Measurements from ENCODE around the gene UROC1.

The UROC1 gene

DNA sequence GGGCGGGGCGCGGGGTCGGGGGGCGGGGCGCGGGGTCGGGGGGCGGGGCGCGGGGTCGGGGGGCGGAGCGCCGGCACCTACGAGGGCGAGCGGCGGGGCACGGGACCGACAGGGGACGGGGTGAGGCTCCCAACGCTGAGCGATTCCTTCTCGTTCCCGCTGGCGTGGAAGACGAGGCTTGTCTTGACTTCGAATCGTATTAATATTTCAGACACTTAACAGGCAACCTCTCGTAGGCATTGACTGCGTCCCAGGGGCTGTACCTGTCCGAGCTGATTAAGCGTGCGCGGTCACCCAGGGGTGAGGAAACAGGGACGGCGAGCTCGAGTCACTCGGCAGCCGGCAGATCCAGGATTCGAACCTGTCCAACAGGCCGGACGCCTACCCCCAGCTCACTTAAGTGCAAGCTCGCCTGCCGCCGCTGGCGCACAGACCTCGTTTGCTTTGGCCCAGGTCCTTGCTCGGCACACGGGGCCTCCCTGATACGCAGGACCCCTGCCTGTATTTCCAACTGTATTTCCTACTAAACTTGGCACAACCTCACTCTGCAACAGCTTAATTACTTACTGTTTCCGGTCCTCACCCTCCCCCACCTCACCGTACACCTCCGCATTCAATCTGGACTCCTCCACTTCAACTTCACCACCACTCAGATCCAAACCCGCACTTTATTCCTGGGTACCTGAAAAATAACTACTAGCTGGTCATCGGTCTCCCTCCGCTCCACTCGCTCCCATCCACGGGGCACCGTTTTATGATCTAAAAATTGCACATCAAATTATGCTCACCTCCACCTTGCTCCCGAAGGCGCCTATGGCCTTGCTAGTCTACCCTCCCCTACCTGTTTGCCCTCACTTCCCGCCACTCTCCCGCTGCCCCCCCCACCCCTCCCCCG, 41.2 kb downstream of the UROC1 start:
- peak; percentile 72 for DNase-seq

DNA sequence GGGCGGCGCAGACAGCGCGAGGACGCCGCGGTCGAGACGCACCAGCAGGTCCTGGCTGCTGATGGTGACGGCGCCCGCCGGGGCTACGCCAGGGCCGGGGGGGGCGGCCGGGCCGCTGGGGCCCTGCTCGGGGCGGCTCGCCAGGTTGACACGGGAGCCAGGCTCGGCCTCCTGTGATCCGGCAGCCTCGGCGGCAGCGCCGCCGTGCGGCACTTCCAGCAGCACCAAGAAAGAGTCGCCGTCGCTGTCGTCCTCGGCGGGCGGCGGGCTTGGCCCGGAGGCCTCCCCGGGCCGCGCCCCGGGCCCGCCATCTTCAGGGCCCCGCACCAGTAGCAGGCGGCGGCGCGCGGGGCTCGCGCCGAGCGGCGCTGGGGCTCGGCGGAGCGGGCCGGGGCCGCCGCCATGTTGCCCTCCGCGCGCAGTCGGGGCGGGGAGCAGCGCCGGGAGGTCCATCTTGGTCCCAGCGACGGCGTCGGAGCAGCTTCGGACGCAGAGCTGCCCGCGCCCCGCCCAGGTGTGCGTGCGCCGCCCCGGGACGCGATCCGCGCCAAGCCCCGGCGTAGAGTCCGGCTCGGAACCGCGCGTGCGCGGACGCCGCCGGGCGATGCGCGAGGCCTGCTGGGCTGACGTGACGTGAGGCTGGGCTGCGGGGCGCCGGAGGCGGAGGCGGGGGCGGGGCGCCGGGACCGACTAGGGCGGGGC, 42.0 kb downstream of the UROC1 start, which contains the start of gene ZXDC:
Gene ZXDC, minus strand, starts transcription at position 479 of the 702 bp plus-strand sequence. Its CDS starts 26 bp downstream, at position 453.
- peak; percentile 91 for DNase-seq

DNA sequence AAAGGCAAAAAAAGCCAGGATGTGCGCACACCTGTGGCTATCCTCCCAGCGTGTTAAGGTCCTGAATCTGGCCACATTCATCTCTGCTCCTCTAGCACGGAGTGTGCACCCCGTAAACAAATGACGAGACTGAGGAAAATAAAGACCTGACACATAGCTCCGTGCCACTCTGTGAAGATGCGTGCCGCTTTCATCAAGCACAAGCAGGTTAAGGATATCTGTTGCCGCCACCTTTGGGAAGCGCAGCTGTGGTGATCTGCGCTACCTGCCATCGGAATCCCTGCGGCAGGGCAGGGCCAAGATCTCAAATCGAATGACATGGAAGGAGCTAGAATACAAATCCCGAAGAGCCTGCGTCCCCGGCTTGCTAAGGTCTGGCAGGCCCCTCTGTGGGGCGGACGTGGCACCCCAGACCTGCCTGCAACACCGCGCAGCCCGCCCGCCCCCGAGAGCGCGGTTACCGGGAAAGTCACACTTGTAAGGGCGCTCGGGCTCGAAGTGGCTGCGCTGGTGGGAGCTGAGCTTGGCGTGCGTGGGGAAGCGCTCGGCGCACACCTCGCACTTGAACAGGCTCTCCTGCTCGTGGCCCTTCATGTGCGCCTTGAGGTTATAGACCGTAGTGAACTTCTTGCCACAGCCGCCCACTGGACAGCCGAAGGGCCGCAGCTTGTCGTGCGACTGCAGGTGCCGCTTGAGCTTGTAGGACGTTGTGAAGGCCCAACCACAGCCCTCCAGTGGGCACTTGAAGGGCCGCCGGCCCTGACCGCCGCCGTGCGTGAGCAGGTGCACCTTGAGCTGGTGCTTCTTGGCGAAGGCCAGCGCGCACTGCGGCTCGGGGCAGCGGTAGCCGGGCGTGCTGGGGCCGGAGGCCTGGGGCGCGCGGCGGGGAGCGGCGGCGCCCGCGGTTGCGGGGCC, 42.8 kb downstream of the UROC1 start:
- DNase-seq: peak; percentile 58

DNA sequence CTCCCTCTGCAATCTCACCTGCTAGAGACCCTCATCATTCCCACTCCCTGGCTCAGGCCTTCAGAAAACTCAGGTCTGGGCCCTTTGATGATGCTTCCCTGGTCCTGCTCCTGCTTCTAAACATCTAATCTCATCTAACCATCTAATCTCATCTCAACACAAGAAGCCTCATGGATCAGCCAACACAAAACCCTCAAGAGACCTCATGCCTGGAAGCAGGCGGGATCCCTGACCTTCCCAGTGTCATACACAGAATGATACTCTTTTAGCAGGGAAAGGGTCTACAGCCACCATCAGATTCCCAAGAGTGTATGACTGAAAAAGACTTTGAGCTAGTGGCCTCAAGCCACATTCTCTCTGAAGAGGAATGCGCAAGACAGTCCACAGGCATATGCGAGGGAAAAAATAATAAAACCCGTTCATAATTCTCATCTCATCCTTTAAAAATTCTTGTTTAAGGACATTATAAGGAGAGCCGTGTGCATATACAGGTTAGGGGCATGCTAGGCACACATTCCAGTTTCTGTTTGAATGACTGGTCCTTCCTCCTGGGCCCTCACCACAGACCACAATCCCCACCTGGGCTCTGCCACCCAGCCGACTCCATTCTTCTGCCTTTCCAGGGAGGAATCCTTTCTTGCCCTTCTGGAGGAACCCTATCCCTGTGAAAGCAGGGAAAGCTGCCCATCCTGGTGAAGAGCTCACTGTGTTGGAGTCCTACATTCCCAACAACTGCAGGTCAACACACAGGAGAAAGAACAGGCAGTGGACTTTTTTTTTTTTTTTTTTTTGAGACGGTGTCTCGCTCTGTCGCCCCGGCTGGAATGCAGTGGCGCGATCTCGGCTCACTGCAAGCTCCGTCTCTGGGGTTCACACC, 44.0 kb downstream of the UROC1 start:
- no peak for DNase-seq

DNA sequence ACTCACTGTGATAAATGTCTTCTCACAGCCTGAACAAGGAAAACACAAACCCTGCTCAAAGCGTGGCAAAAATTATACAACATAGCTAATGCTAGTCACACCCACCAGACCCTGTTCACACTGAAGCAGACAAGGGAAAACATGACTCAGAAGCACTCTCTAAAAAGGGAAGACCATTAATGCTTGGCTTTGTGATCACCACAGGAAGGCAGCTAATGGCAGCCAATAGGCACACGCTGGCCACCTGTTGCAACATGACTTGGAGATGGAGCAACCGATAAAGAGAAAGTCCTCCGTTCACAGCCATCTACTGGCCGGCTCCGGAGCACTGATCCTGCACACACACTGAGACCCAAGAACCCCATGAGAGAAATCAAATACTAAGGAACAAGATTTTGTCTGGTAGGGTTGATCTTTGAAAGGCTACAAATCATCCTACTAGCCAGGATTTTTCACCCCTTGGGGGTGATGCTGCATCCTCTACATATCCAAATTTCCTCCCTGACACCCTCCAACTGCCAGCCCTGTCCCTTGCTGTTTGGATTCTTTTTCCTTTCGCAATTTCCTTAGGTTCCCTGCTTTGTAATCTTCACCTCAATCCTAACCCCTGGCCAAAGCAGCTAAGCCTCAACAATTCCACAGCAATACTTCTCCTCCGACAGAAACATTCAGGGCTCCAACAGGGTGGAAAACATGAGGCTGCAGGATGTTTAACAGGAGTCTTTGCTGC, 45.1 kb downstream of the UROC1 start:
- DNase-seq: no peak

DNA sequence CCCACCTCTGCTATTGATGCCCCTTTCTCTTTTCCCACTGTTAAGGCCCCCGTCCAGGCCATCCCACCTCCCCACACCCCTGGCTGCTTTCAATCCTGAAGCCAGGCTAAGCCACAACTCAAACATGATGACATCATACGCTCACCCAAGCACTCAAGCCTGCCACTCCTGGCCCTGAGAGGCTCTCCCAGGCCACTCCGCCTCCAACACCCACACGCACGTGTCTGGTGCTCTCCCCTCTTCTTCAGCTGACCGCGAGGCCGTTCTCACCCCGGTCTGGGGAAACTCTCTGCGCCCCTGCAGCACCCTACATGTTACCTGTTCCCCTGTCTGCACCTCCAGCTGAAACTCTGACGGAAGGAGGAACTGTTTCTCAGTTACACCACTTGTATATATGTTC, 48.1 kb downstream of the UROC1 start:
- DNase-seq: no peak

DNA sequence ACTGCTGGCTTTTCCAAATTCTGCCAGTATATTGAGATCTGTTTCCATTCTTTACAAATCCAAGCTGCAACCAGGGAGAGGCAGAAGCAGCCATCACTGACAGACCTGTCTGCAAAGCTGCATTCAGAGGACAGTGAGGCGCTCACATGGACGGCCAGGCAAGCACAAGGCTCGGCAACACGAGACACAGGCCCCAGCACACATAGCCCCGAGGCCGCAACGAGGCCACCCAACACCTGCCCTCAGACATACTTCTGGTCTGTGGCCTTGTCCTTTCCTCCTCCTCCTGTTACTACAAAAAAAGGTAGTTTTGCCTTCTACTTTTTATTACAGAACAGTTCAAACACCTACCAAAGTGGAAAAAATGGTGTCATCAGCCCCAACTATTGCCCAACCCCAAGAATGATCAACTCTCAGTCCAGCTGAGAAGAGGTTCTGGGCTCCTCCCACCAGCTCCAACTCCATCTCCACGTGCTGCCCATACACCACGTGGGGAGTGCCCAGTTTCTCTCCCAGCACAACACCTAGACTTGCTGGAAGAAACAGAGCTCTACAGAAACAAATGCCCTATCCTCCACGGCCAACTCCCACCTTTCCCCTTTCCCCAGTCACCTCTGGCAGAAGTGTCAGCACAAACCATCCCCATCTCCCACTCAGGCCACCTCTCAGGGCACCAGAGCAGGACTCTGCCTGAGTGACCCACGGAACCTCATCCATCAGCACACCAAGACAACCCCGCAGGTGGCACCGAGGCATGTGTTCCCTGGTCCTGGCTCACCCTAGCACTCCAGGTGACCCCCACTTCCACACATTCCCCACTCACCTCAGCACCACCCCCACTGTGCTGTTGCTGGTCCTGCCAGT, 49.3 kb downstream of the UROC1 start:
- peak; percentile 17 for DNase-seq

DNA sequence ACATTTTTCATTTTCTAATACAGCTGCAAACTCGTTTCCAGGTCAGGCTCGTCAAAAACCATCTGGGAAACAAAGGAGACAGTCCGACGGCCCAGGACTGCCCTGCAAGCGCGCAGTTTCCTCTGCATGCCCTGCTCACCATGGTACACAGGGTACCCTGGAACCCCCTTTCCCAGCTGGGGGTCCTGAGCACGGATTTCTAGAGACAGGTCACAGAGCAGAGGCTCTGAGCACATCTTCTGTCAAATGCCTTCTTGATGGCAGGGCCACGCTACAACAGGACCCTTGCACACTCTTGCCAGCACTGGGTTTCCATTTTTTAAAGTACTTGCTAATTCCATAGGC, 50.0 kb downstream of the UROC1 start:
- peak; percentile 9 for DNase-seq

DNA sequence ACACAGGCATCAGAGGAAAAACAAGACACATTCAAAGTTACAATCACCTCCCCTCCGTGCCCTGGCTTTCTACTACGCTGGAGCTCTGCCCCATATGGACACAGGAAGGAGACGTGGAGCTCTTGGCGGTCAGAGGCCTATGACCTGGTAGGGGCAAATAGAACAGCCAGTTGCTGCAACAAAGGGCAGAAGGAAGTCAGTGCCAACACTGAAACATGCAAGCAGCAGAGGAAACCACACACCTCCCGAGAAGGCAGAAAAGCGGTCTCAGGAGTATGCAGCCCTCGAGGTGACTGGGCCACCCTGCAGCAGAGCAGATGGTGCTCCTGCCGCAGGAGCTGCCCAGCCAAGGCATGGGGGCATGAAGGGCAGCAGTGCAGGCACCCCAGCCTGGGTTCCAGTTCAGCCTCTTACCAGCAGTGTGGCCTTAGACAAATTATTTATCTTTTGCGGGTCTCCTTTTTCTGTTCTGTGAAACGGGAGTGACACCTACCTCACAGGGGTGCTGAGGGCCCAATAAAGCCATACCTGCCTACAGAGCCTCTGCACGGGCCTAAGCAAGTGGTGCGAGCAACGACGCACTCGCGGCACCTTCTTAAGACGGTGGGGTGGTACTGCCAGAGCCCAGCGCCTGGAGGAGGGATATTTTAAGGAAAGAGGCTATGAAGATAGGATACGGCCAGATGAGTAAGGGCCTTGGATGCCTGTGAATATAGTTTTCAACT, 50.5 kb downstream of the UROC1 start:
- peak; percentile 17 for DNase-seq

DNA sequence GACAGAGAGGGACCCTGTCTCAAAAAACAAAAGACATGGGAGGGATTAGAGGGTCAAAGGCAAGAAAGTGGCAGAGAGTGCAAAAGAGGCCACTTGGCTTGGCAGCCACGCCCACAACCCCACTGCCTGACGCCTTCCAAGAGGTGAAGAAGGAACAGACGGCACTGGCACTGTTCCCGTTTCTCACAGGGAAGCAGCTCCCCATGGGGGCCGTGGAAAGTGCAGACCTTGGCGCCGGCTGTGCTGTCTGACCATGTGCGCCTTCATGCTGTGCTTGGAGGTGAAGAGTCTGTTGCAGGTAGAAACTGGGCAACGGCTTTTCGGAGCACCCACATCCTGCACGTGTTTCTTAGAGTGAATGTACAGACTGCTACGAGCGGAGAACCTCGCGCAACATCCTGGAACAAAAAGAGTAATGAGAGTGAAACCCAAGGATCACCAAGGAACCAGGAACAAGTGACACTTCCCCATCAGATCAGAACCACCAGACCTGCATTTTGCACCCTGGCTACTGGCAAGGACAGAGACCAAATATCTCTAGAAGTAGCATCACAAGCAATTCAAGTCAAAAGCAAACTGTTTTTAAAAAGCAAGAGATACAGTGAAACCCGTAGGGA, 51.5 kb downstream of the UROC1 start:
- DNase-seq: peak; percentile 19

DNA sequence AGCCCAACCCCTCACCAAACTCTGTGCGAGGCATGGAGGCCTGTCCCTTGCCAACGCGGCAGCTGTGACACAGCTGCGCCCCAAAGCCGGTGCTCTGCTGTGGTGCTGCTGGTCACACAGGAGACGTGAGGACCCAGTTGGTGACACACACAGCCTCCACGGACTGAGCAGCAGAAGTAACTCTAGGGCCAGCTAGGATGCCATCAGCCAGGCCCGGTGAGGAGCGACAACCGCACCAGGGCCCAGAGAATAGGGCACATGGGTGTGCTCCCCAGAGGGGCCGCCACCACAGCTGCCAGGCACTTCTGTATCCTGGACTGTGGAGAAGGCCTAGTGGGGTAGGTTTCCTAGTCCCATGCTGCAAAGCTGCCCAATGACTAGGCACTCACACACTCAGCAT, 52.6 kb downstream of the UROC1 start:
- DNase-seq: peak; percentile 26

DNA sequence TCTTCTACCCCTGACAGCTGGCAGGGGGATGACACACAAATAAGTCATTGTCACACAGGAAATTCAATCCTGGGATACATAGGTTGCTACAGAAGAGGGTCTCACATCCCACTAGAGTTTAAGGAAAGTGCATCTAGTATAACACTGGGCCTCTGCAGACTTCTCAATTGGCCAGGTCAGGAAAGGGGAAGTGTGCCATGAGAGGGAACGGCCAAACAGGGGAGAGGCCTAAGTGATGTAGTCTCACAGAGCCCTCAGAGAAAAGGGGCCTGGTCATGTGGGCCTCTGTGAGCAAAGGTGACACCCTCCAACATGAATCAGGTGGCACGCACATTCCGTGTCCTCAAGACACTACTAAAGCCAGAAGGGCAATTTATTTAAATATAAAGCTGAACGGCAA, 53.1 kb downstream of the UROC1 start:
- DNase-seq: peak; percentile 9

DNA sequence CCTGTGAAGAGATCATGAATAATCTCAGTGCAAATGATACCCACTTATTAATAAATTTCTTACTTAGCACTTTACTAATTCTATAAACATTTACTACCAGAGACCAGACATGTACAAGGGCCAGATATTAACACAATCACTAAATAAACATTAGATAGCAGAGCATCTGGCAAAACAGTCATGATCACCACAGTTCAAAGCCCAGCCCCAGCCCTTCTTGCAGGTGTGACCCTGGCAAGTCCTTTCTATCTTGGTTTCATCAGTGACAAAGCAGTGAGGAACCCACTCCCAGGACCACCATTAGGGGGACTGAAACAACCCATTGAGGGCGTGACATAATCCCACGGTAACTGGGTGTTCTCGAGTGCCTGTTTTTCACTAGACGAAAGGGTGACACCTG, 53.5 kb downstream of the UROC1 start:
- DNase-seq: no peak

DNA sequence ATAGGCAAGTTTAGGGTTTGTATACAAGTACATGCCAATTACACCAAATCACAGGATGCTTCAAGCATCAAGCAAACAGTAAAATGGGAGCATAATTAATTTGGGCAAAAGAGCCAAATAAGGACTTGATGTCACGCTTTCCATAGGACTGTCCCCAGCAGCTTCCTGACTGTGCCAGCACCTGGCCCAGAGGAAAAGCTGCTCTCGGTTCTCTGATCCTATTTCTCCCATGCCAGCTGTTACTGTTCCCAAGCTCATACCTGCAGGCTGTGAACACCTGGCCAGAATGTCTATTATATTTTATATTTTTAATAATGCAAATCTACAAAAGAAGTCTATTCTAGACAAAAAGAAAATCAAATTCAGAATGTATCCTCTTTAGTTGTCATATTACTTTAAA, 54.1 kb downstream of the UROC1 start:
- DNase-seq: no peak

DNA sequence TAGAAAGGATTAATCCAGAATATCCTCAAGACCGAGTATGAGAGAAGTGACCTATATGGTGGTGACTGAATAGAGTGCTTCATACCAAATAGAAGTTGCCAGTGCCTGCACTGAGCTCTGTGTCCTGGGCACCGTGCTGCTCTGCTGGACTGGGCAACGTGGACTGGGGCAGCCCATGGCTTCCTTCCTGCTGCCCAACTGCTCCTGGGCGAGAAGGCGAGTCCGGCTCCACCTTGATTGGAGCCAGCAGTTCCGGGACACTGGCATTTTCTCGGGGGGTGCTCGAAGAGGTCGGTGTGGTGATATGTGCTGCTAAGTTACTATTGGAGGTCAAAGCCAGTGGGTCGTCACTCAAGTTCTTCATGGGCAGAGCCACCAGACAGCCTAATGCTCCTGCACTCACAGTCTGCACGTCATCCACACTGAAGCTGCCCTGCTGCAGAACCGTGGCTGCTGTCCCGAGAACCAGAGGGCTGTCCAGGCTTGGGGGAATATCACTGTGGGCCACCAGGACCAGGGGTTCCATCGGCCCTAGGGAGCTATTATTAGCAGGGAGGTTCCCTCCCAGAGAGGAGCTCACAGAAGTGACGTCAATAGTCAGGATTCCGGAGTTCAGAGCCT, 56.0 kb downstream of the UROC1 start:
- DNase-seq: peak; percentile 21

DNA sequence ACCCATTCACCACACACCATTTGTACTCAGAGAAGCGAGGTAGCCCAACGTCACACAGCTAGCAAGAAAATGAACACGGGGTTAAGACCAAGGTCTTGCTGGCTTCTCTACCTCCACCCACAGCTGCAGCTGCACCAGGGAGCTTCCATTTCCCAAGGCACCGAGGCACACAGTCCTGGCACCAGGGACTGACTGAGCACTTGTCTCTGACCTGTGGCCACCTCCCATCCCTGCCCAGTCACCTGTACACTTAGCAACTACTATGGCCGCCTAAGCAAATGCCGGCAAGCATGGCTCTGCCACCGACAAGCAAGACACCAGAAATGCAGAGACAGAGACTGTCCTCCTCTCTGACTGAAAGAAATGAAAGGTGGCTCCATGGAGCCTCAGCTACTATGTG, 57.2 kb downstream of the UROC1 start:
- DNase-seq: no peak

DNA sequence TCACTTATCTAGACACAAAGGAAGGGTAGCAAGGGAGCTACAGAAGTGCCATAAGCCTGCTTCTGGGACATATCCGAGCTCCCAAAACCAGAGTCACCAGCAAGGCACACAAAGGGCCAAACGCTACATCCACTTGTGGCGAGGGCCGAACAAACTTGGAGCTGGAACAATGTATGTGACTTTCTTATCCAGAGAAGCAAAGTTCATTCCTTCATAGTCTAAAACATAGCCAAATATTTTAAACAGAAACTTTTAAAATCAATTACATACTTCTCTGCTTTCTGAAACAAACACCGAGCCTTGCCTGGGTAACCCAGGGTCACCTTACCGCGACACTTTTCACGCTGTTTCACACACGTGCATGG, 57.8 kb downstream of the UROC1 start:
- no peak for DNase-seq

DNA sequence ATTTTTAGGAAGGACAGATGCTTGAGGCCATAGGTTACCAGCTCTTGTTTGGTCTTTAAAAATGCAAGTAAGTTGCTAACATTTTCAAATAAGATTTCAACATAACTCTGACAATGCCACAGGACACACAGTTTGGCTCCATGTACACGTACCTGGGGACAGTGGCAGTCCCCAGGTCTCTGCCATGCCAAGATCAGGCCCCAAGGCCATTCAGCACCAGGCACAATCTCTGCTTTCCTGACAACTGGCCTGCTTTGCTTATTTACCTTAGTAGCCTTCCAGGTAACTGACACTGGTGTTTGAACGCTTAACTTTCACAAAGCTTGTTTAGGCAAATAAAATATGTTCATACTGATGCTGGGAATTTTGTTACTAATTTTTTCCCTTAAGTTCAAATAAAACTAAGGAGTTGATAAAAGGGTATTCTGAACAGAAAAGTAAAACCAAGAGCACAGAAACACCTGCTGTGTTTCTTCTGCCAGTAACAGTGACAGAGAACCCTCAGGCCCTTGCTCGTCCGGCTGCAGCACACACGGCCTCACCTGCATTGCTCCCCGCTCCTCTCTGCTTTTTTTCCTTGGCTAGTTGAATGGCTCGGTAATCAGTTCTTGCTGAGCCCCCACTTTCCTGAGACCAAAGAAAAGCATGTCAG, 58.3 kb downstream of the UROC1 start:
- peak; percentile 6 for DNase-seq

All from activated CD4-positive, CD25-positive, alpha-beta regulatory T cell treated with anti-CD3 and anti-CD28 coated beads, Interleukin-2, amount 50 U/mL, for 72 hours (primary cell).